Hepatic stellate cell (primary cell): ENCODE results near the gene FBXO38.

Experiments used
- DNase-seq: peaks from one replicate; pipeline ENCODE4 v3.0.0; 2011; ENCODE audit warnings: low spot score

FBXO38 gene

GRCh38 chr5:148477429-148477828 is 93.7 kb downstream of the FBXO38 start:
- DNase-seq, result no peak

GRCh38 chr5:148482196-148482595 is 98.4 kb downstream of the FBXO38 start:
- DNase-seq, result no peak

GRCh38 chr5:148482697-148483462 is 99.1 kb downstream of the FBXO38 start:
- DNase-seq, result peak; percentile 49

GRCh38 chr5:148483750-148484149 is 100.0 kb downstream of the FBXO38 start:
- DNase-seq, result no peak

GRCh38 chr5:148484651-148485050 is 100.9 kb downstream of the FBXO38 start:
- DNase-seq, result no peak

- DNase-seq, result no peak
Observed at GRCh38 chr5:148486456-148486855, 102.7 kb downstream of the FBXO38 start.

- no peak for DNase-seq
Observed at GRCh38 chr5:148488757-148489156, 105.0 kb downstream of the FBXO38 start.

- DNase-seq, result no peak
Observed at GRCh38 chr5:148491015-148491792, 107.4 kb downstream of the FBXO38 start.

GRCh38 chr5:148491793-148492184 is 108.0 kb downstream of the FBXO38 start:
- DNase-seq, result no peak

GRCh38 chr5:148492351-148492750 is 108.6 kb downstream of the FBXO38 start:
- no peak for DNase-seq
